SK-N-SH treated with all-trans-retinoic acid at 6 μM for 48 hours (cell line): ENCODE measurements around the gene PALD1.

ENCODE experiments used
- ARNTL ChIP-seq: fragments of 450-650 bp; formaldehyde crosslinking; IDR thresholded peaks from 2 replicates; pipeline ENCODE4 v1.5.0; 2020; ENCODE audit warnings: low read depth, mild to moderate bottlenecking, moderate library complexity, borderline replicate concordance
- BACH2 ChIP-seq: fragments of 250-450 bp; sonication (Bioruptor Pico); IDR thresholded peaks from 2 replicates; pipeline ENCODE4 v1.9.0; 2021; ENCODE audit warnings: mild to moderate bottlenecking, borderline replicate concordance
- CREB5 ChIP-seq: fragments of 250-450 bp; sonication (Bioruptor Pico); IDR thresholded peaks from 2 replicates; pipeline ENCODE4 v1.5.1; 2020; ENCODE audit warnings: low read depth, mild to moderate bottlenecking, moderate library complexity
- CSDC2 ChIP-seq: fragments of 250-450 bp; sonication (Bioruptor Pico); IDR thresholded peaks from 2 replicates; pipeline ENCODE4 v1.5.0; 2020; ENCODE audit warnings: mild to moderate bottlenecking, moderate library complexity
- CSRNP3 ChIP-seq: fragments of 250-450 bp; sonication (Bioruptor Pico); IDR thresholded peaks from 2 replicates; pipeline ENCODE4 v1.5.1; 2021; ENCODE audit warnings: mild to moderate bottlenecking, moderate library complexity
- ESRRG ChIP-seq: fragments of 250-450 bp; sonication (Bioruptor Pico); IDR thresholded peaks from 2 replicates; pipeline ENCODE4 v1.6.1; 2021; ENCODE audit warnings: mild to moderate bottlenecking
- PATZ1 ChIP-seq: fragments of 250-450 bp; sonication (Bioruptor Pico); IDR thresholded peaks from 2 replicates; pipeline ENCODE4 v1.8.0; 2020; ENCODE audit warnings: mild to moderate bottlenecking, moderate library complexity, borderline replicate concordance
- SNAI2 ChIP-seq: fragments of 250-450 bp; sonication (Bioruptor Pico); IDR thresholded peaks from 2 replicates; pipeline ENCODE4 v1.5.0; 2020; ENCODE audit warnings: mild to moderate bottlenecking, moderate library complexity
- TCF4 ChIP-seq: fragments of 250-450 bp; sonication (Bioruptor Pico); IDR thresholded peaks from 2 replicates; pipeline ENCODE4 v1.8.0; 2021; ENCODE audit warnings: mild to moderate bottlenecking, moderate library complexity, borderline replicate concordance
- ZFP3 ChIP-seq: fragments of 250-450 bp; sonication (Bioruptor Pico); IDR thresholded peaks from 2 replicates; pipeline ENCODE4 v1.5.0; 2020; ENCODE audit warnings: mild to moderate bottlenecking, moderate library complexity
- ZFP30 ChIP-seq: fragments of 450-650 bp; formaldehyde crosslinking; IDR thresholded peaks from 2 replicates; pipeline ENCODE4 v1.5.0; 2022; ENCODE audit warnings: mild to moderate bottlenecking, moderate library complexity
- ZNF565 ChIP-seq: fragments of 450-650 bp; formaldehyde crosslinking; conservative IDR thresholded peaks from 2 replicates; pipeline ENCODE4 v1.5.0; 2020; ENCODE audit warnings: low read depth, mild to moderate bottlenecking, moderate library complexity

GRCh38 chr10:70504521-70505358 lies 26.2 kb downstream of the PALD1 start:
- TF ChIP-seq CSDC2 (CRISPR knock-in tag), result no peak
- TF ChIP-seq ARNTL (CRISPR knock-in tag), result no peak
- no peak for TF ChIP-seq ZNF565 (CRISPR knock-in tag)
- TF ChIP-seq PATZ1 (CRISPR knock-in tag), result no peak
- no peak for TF ChIP-seq ZFP30 (CRISPR knock-in tag)
- no peak for TF ChIP-seq SNAI2 (CRISPR knock-in tag)
- no peak for TF ChIP-seq CSRNP3 (CRISPR knock-in tag)
- no peak for TF ChIP-seq ZFP3 (CRISPR knock-in tag)
- TF ChIP-seq ESRRG (CRISPR knock-in tag), result no peak
- no peak for TF ChIP-seq TCF4 (CRISPR knock-in tag)
- no peak for TF ChIP-seq CREB5
- no peak for TF ChIP-seq BACH2
